Activated CD8-positive, alpha-beta memory T cell treated with anti-CD3 and anti-CD28 coated beads, Interleukin-2, amount 50 U/mL, for 24 hours (primary cell): ENCODE measurements around the gene GPR158.

Source experiments
- DNase-seq: peaks from one replicate; pipeline ENCODE4 v3.0.0-alpha.2; 2020; ENCODE audit errors: extremely low read depth

Gene GPR158

DNA sequence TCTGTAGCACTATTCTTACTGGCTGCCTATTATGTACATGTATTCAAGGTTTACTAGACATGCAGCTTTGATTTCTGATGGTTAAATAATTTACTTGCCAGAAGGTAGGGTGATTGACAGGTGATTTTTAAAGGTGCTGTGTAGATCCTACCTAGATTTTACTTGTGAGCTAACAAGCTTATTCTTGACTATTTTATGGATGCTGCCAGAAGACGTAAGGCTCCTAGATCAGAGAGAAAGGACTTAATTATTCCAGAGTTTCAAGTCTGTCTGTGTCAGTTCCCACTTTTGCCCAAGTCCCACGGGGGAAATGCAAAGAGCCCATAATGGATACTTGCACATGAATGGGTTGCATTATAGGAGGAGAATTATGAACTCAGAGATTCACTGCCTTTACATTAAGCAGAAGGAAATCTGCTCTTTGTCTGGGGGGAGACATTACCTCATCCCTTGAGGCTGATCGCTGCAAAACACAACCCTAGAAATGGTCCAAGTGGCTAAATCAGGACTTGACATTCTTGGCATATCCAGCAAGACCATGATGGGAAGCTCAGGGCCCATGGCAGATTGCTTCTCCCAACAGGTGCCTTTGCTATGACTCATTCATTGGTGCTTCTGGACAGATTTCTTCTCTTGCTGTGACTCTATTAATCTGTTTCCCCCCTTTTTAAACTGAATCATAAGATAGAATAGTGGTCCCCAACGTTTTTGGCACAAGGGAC is 32.1 kb downstream of the GPR158 start:
- no peak for DNase-seq

- no peak for DNase-seq
Observed at GRCh38 chr10:25209618-25210017, 34.8 kb downstream of the GPR158 start.

- no peak for DNase-seq
Observed at GRCh38 chr10:25210265-25210664, 35.5 kb downstream of the GPR158 start.

GRCh38 chr10:25220156-25220555 is 45.4 kb downstream of the GPR158 start:
- no peak for DNase-seq

DNA sequence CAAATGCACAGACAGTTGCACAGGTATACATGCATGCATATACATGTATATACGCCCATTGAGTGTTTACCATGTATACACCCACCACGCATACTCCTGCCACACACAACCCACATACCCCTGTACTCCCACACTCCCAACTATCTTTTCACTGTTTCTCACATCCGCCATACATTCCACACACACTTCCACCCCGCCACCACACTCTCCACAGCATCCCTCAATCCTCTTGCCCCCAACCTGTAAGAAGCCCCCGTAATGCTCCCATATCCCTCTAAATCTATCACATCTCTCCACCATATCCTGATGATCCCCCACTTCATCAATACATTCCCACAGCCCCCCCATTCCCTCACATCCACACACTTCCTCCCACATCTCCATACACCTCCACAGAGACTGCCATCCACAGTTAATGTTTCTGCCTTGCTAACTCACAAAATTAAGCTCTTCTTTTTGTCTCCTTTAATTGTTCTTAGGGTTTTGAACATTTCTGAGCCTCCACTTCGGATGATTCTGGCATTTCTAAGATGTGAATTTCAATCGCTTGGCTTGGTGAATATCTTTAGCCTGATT is 47.4 kb downstream of the GPR158 start:
- no peak for DNase-seq

DNA sequence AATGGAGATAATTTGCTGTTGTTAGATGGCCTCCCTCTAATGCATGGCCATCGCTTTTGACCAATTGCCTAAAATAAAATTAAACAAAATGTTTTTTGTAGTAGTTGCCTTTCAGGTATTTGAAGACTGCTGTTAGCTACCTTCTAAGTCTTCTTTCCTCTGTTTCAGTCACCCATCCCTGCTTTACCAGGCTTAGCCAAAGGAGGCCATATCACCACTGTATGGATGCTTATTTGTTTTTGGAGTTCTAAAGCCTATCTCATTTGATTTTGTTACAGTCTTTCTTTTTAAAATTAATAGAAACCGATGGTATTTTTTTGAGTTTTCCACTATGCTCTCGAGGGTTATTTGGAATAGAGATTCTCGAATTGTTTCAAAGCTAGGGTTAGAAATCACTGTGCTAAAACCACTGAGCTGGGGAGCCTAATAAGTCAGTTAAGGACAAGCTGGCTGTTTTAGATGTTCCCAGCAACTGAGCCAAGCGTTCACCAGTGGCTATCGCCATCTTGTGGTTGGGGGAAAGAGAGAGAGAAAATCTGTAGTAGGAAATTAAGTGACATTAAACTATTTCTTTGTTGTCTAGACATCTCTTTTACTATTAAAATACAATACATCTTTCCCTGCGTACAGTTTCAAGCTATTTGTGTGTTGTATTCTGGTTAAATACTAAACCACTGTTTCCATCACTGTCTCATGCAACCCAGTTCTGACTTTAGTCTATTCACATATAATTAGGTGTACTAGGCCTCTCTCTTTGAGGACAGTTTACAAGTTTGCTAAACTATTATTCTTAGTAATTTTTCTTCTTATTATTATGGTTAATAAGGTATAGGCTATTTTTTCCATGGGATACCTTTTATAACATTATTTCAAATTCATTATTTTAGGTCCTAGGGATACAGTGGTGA is 52.2 kb downstream of the GPR158 start:
- DNase-seq = no peak

DNA sequence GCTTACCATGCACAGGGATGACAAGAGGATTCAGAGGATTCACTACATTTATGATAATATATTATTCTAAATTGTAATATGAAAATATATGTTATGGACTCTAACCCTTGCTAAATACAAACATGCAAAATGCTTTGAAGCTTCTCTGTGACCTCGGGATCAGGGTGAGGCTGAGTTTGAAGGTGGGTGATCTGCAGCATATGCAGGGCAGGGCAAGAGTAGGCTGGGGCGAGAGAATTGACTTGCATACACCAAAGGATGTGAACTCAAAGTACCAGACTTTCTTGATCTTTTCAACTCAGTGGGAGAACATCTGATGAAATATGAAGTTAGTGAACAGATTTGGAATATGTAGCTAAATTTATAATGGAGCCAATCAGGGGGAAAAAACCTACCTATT is 57.0 kb downstream of the GPR158 start:
- no peak for DNase-seq

- no peak for DNase-seq
Observed at GRCh38 chr10:25232204-25232603, 57.4 kb downstream of the GPR158 start.

DNA sequence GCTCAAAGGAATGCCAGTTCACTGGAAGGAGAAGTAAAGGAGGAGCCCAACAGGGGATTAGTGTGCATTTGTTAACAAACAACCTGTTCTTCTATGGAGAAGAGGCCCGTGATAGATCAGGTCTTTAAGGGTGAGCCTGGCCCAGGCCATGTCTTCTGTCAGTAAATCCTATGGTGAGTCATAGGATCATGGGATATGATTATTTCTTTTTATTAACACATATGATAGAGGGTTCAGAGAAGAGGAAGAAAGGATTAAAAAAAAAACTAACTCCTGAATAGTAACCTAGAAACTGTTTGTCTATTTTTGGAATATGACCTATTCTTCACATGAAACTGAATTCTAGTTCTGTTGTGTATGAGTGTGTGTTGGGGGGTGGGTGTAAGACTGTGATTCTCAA is 70.4 kb downstream of the GPR158 start:
- no peak for DNase-seq

DNA sequence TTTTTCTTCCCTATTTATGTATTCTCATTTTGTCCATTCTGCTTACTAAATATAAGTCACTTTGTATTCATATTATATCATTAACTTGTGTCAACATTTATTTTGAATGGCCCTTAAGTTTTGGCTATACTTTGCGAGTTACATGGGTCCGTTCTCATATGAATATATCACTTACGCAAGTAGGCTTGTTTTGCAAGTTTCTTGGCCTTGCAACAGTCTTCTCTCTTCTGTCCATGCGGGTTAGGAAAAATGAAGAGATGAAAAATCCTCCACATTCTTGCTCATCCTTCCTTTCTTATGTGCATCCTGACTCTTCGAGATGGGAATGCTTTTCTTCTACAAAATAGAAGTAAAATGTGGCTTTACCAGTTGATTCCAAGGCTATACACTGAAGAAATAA is 82.8 kb downstream of the GPR158 start:
- DNase-seq = no peak

- DNase-seq = no peak
Observed at GRCh38 chr10:25261110-25261509, 86.3 kb downstream of the GPR158 start.

DNA sequence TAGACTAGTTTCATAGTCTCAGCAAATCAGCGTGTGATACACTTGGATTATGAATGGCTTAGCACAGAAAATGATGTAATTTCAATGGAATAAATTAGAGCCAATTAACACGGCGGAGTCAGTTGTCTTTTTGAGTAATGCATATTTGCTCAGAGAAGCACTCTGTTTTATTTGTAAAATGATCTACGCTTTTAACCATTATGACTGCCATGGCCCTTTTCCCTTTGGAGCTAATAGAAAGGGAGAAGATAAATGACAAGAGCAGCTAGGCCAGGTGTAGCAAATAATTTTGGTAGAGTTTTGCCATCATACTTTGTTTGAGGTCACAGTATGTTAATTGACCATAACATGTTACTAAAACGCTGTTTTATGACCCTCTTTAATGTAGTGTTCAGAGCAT is 86.8 kb downstream of the GPR158 start:
- DNase-seq = no peak

DNA sequence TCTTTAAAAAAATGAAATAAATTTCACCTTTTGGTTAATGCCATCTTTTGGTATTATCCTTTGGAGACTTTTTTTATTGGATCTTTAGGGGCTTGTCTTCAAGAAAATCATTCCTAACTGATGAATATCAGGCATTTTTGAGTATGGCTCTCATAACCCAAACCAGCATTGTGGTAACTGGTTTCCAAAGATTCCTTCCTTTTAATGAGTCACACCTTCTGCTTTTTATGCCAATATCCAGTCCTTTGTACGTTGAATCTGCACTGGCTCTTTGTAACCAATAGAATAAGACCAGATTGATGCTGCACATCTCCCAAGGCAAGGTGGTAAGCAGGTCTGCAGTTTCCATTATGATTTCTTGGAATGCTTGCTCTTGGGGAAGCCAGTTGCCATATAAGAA is 89.1 kb downstream of the GPR158 start:
- no peak for DNase-seq

DNA sequence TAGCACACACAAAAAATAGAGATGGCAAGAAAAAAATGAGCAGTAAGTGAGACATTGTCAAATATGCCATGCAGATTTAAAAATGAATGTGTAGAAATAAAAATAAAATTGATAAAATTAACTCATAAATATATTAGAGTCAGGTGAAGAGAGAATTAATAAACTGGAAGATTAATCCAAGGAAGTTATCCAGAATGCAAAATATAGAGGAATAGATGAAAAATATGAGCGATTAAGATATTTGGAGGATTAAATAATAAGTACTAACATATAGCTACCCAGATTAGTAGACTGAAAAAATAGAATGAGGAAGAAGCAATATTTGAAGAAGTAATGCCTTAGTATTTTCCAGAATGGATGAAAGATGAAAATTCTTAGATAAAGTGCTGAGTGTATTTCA is 103.4 kb downstream of the GPR158 start:
- DNase-seq = no peak

DNA sequence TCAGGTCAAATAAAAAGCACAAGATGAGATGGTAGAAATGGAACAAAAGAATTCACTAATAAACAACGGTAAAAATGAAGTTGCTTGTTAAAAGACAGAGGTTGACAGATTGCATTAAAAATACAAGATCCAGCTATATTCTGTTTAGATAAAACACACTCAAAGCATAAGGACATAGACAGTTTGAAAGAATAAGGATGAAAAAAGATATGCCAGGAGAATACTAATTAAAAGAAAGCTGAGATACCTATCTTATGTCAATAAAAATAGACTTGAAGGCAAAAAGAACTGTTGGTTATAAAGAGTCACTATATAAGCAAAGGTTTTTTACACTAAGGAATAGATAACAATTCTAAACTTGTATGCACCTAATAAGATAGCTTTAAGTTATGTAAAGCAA is 105.3 kb downstream of the GPR158 start:
- no peak for DNase-seq

DNA sequence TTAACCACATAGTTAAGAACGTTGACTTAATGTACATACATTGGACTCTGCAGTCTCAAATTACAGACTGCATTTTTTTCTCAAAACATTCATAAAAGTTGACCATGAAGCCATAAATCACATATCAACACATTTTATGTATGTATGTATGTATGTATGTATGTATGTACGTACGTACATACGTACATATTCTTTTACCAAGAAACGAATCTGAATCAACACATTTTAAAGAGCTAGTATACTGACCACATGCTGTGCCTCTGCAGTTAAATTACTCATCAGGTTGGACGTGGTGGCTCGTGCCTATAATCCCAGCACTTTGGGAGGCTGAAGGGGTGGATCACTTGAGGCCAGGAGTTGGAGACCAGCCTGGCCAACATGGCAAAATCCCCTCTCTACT is 105.8 kb downstream of the GPR158 start:
- DNase-seq = no peak

GRCh38 chr10:25285809-25286208 is 111.0 kb downstream of the GPR158 start:
- no peak for DNase-seq

DNA sequence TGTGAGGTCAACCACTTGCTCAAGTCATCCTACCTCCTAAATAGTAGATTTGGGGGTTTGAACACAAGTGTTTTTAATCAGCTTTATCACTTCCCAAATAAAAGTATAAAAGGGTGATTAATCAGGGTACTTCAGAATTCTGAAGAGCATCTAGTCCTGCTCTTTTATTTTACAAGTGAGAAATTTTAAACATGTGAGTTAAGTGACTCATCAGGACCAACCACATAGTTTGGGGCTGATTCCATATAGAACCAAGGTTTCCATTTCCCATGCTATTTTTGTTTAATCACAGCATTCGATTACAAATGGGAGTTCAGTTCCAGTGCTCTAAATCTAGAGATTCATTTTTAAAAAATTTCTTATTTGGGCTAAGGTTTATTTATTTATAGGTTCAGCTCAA is 113.4 kb downstream of the GPR158 start:
- DNase-seq = no peak

- no peak for DNase-seq
Observed at GRCh38 chr10:25294032-25294926, 119.5 kb downstream of the GPR158 start.

GRCh38 chr10:25296324-25296723 is 121.5 kb downstream of the GPR158 start:
- DNase-seq = no peak

- DNase-seq = no peak
Observed at GRCh38 chr10:25297466-25297865, 122.7 kb downstream of the GPR158 start.

DNA sequence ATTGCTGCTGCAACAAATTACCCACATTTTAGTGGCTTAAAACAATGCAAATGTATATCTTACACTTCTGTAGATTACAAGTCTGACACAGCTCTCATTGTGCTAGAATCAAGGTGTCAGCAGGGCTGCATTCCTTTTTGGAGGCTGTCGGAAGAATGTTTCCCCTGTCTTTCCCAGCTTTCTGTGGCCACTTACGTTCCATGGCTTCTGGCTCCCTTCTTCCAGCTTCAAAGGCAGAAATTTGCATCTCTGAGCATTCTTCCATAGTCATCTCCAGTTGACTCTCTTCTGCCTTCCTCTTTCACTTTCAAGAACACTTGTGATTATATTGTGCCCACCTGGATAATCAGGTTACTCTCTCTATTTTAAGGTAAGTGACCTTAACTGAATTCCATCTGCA is 125.3 kb downstream of the GPR158 start:
- DNase-seq = no peak
